ENCODE results near the gene KRTAP4-11.
"Not testable (repeated sequence)": the region's sequence is repeated elsewhere in the genome, so short reads cannot be mapped to it uniquely, and the experiment has no call there.

Gene KRTAP4-11

GRCh38 chr17:41145261-41145660 is 27.1 kb upstream of the KRTAP4-11 start:
- Histone ChIP-seq H3K27ac (ENCODE audit: extremely low read depth, low read depth, low read length) (no peak overlapping the region), H3K9me3 (ENCODE audit: control insufficient read depth, insufficient read depth, low read depth, low read length) (no peaks in the 10 kb centered on the region), H3K36me3 (ENCODE audit: control insufficient read depth in 2 of 2, insufficient read depth in 1 of 2, low read length in 2 of 2) (no peaks in the 10 kb centered on the region), H3K4me3 (ENCODE audit: low read depth, low read length) (no peak overlapping the region), H3K4me1 (ENCODE audit: control insufficient read depth, insufficient read depth, low read length) (no peaks in the 10 kb centered on the region)
- no peak for TF ChIP-seq KLF16 (tag by site-specific recombination; IDR thresholded peaks at IDR 0.05)
- TF ChIP-seq KLF8 (tag by site-specific recombination; IDR thresholded peaks at IDR 0.05): no peak
- POLR2A ChIA-PET: no interaction called here
- CTCF ChIA-PET: no interaction called here

GRCh38 chr17:41144846-41145245 is 26.7 kb upstream of the KRTAP4-11 start:
- no peak overlapping the region for H3K27ac ChIP-seq (ENCODE audit: extremely low read depth, low read depth, low read length)
- ChIA-PET CTCF (no interaction called here), POLR2A (no interaction called here)
- no peaks in the 10 kb centered on the region for H3K4me1 ChIP-seq (ENCODE audit: control insufficient read depth, insufficient read depth, low read length)
- no peak overlapping the region for H3K4me3 ChIP-seq (ENCODE audit: low read depth, low read length)
- TF ChIP-seq ZNF366 (tag by site-specific recombination; conservative IDR thresholded peaks at IDR 0.05) (0 out of 2 replicates have a peak, but pooled peaks have one; percentile 28), ZNF549 (tag by site-specific recombination; IDR thresholded peaks at IDR 0.05) (no peak)
- no peaks in the 10 kb centered on the region for H3K9me3 ChIP-seq (ENCODE audit: control insufficient read depth, insufficient read depth, low read depth, low read length)
- no peaks in the 10 kb centered on the region for H3K36me3 ChIP-seq (ENCODE audit: control insufficient read depth in 2 of 2, insufficient read depth in 1 of 2, low read length in 2 of 2)

DNA sequence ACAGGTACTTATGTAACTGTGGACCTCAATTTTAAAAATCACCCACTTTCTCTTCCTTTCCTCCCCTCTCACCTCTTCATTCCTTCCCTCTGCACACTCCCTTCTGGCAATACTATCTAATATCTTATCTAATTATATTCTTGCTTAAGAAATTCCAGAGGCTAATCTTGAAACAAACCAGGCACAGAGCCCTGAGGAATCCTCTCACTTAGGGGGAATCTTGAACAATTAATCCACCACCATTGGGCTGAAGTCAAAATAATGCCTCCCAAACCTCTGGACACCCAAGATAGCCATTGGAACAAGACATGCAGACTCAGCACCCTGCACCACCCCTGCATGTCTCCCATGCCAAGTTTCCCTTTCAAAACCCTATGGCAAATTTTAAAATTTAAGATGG is 23.2 kb upstream of the KRTAP4-11 start:
- H3K4me1 ChIP-seq (ENCODE audit: control insufficient read depth, insufficient read depth, low read length): no peaks in the 10 kb centered on the region
- ChIA-PET CTCF (interaction anchor here (1.0 kb wide), 1 partner anchor 181 kb away, joined by 4 read pairs; no protein-coding TSS in a partner anchor), POLR2A (no interaction called here)
- no peak overlapping the region for H3K4me3 ChIP-seq (ENCODE audit: low read depth, low read length)
- TF ChIP-seq ZNF701 (tag by site-specific recombination; IDR thresholded peaks at IDR 0.05): no peak
- no peak for TF ChIP-seq ZNF585B (tag by site-specific recombination; IDR thresholded peaks at IDR 0.05)
- TF ChIP-seq, protein P1, sequence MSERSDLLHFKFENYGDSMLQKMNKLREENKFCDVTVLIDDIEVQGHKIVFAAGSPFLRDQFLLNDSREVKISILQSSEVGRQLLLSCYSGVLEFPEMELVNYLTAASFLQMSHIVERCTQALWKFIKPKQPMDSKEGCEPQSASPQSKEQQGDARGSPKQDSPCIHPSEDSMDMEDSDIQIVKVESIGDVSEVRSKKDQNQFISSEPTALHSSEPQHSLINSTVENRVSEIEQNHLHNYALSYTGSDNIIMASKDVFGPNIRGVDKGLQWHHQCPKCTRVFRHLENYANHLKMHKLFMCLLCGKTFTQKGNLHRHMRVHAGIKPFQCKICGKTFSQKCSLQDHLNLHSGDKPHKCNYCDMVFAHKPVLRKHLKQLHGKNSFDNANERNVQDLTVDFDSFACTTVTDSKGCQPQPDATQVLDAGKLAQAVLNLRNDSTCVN (tag by site-specific recombination; optimal IDR thresholded peaks at IDR 0.05): no peak
- no peak for TF ChIP-seq RBAK (tag by site-specific recombination; IDR thresholded peaks at IDR 0.05)
- no peak for TF ChIP-seq ZNF677 (tag by site-specific recombination; IDR thresholded peaks at IDR 0.05)
- TF ChIP-seq ZFP37 (tag by site-specific recombination; IDR thresholded peaks at IDR 0.05): no peak
- no peak for TF ChIP-seq ZNF626 (tag by site-specific recombination; IDR thresholded peaks at IDR 0.05)
- TF ChIP-seq ZNF549 (tag by site-specific recombination; IDR thresholded peaks at IDR 0.05): no peak
- no peak for TF ChIP-seq ZNF18 (tag by site-specific recombination; IDR thresholded peaks at IDR 0.05)
- no peak for TF ChIP-seq ZBTB8A (tag by site-specific recombination; IDR thresholded peaks at IDR 0.05)
- no peaks in the 10 kb centered on the region for H3K9me3 ChIP-seq (ENCODE audit: control insufficient read depth, insufficient read depth, low read depth, low read length)
- H3K27ac ChIP-seq (ENCODE audit: extremely low read depth, low read depth, low read length): no peak overlapping the region
- no peaks in the 10 kb centered on the region for H3K36me3 ChIP-seq (ENCODE audit: control insufficient read depth in 2 of 2, insufficient read depth in 1 of 2, low read length in 2 of 2)

GRCh38 chr17:41140360-41141131 is 22.4 kb upstream of the KRTAP4-11 start, which contains the start of gene KRTAP4-6:
Gene KRTAP4-6 (minus strand): TSS chr17:41140544. CDS start chr17:41140487, 57 bp downstream.
- no peak within 1 kb of the TSS for H3K4me3 ChIP-seq (ENCODE audit: low read depth, low read length)
- CTCF ChIA-PET: interaction anchor here (1.0 kb wide), 1 partner anchor 182 kb away, joined by 4 read pairs; no protein-coding TSS in a partner anchor
- no peaks in the 10 kb centered on the region for H3K4me1 ChIP-seq (ENCODE audit: control insufficient read depth, insufficient read depth, low read length)
- POLR2A ChIA-PET: no interaction called here
- no peak within 1 kb of the TSS for H3K27ac ChIP-seq (ENCODE audit: extremely low read depth, low read depth, low read length)
- H3K9me3 ChIP-seq (ENCODE audit: control insufficient read depth, insufficient read depth, low read depth, low read length): no peaks in the 10 kb centered on the region
- TF ChIP-seq SCRT2 (tag by site-specific recombination; IDR thresholded peaks at IDR 0.05) (peak; percentile 59; the same call in 1 of the 2 replicates), ZNF843 (tag by site-specific recombination; IDR thresholded peaks at IDR 0.05) (no peak)
- H3K36me3 ChIP-seq (ENCODE audit: control insufficient read depth in 2 of 2, insufficient read depth in 1 of 2, low read length in 2 of 2): no peaks in the 10 kb centered on the region

DNA sequence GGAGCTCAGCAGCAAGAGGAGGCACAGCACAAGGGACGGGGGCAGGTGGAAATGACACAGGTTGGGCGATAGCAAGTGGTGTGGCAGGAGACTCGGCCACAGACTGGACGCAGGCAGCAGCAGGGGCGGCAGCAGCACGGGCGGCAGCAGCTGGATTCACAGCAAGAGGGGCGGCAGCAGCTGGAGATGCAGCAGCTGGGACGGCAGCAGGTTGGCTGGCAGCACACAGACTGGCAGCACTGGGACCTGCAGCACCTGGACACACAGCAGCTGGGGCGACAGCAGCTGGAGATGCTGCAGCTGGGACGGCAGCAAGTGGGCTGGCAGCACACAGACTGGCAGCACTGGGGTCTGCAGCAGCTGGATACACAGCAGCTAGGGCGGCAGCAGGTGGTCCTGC is 21.7 kb upstream of the KRTAP4-11 start:
- POLR2A ChIA-PET; H3K9me3 ChIP-seq (ENCODE audit: control insufficient read depth, insufficient read depth, low read depth, low read length); H3K4me3 ChIP-seq (ENCODE audit: low read depth, low read length); H3K36me3 ChIP-seq (ENCODE audit: control insufficient read depth in 2 of 2, insufficient read depth in 1 of 2, low read length in 2 of 2); H3K4me1 ChIP-seq (ENCODE audit: control insufficient read depth, insufficient read depth, low read length); H3K27ac ChIP-seq (ENCODE audit: extremely low read depth, low read depth, low read length); CTCF ChIA-PET: not testable (repeated sequence)

All from HEK293 (cell line).